Esophagus squamous epithelium (tissue), 4 donors: Measurements from ENCODE around the gene PARD3B.

ENCODE experiments used
- CTCF ChIP-seq, 6 experiments: fragments of 450-650 bp in 4 of 6; fragments of 200-600 bp in 2 of 6; sonication (generic) in 2 of 6; IDR thresholded peaks; one replicate each; pipeline ENCODE4 v1.5.1; 2016 to 2019; ENCODE audit warnings: antibody characterized with exemption in 6 of 6, mild to moderate bottlenecking in 4 of 6, moderate library complexity in 4 of 6
- POLR2A ChIP-seq, 4 donors: fragments of 450-650 bp; IDR thresholded peaks; one replicate each; pipeline ENCODE4 v1.6.1; 2017; ENCODE audit warnings: antibody characterized with exemption in 4 of 4, mild to moderate bottlenecking in 4 of 4, moderate library complexity in 3 of 4

- no peak for TF ChIP-seq CTCF (IDR thresholded peaks at IDR 0.05)
- no peak for TF ChIP-seq POLR2A (IDR thresholded peaks at IDR 0.05)
Measured at GRCh38 chr2:205409411-205409810, 864.1 kb downstream of the PARD3B start.
